Cardiac septum (tissue), 1 donor: ENCODE measurements around the gene COG4. TPM values are rescaled to one million over a fixed set of nuclear protein-coding genes. Genes with fewer than 3 reads are reported as not detected.

Experiments used
- DNase-seq: peaks from one replicate; pipeline ENCODE4 v3.0.0-alpha.2; 2020; ENCODE audit warnings: low spot score
- intact Hi-C: fragments of 100-400 bp; cut with DNase I; formaldehyde crosslinking; loops from one replicate; pipeline ENCODE4 v1.14.0; 2022
- total RNA-seq: library from RNA; stranded (reverse); fragmentation: NEBNext Ultra II Directional; extraction: Animal tissue kit (Norgen Biotek cat#: 25700); gene quantifications from one replicate; pipeline ENCODE4 v1.2.1, GENCODE V29; 2021
- donor health status: DM: no; HTN: no; CAD: no.

COG4 gene
- total RNA-seq, 1 donor from 2014 or later = 36.3 TPM

DNA sequence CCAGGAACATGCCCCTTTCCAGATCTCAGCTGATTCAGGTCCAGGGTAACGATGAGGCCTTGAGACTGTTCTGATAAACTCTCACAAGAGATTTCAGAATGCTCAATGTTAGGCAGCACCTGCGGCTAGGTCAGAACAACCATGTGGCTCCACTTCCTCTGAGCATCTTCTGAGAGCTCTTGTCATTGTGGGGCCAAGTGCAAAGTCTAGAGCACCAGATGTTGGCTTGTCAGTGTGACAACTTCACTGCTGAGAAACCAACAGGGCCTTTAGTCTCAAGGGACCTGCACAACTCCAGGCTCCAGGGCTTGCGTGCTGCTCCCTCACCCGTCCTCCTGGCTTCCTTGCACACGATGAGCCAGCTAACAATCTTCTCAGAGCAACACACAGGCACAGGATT is 39.9 kb downstream of the COG4 start:
- intact Hi-C loops = no loop called here
- no peak for DNase-seq

DNA sequence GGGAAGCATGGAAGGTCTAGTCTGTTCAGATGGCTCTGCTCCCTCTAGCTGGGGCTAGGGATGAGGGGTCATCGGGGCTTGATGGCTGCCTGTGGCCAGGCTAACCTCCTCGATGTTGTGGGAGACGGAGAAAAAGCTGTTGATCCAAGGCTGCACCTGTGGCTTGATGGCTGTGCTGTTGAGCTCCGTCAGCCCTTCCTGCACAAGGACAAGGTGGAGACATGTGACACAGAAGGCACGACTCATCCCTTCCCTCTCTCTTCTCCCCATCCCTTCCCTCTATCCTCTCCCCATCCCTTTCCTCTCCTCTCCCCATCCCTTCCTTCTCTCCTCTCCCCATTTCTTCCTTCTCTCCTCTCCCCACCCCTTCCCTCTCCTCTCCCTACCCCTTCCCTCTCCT is 40.7 kb downstream of the COG4 start:
- DNase-seq = no peak
- intact Hi-C loops = no loop called here

DNA sequence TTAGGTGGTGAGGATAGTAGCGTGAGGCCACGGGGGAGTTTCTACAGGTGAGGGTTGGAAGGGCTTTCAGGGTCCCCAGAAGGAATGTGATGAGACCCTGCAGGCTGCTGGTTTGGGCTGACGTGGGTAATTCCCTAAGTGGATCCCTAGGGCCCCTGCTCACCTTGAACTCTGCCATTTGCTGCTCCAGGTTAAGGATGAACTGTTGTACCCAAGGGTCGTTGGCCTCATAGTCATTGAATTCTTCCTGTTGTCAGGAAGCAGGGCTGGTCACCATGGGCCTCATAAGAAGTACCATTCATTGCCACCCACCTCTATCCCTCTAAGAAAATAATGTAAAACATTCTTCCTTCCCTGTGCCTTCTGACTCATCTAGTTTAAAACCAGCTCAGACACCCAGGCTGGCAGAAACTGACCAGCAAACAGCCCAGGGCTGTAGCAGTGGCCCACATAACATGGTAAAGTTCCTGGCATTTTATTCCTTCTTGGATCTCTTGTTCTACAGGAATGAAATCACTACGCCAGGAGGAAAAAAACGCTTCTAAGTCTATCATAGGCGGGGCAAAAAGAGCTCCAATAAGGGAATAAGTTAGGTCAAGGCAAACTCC is 41.3 kb downstream of the COG4 start:
- intact Hi-C loops = no loop called here

DNA sequence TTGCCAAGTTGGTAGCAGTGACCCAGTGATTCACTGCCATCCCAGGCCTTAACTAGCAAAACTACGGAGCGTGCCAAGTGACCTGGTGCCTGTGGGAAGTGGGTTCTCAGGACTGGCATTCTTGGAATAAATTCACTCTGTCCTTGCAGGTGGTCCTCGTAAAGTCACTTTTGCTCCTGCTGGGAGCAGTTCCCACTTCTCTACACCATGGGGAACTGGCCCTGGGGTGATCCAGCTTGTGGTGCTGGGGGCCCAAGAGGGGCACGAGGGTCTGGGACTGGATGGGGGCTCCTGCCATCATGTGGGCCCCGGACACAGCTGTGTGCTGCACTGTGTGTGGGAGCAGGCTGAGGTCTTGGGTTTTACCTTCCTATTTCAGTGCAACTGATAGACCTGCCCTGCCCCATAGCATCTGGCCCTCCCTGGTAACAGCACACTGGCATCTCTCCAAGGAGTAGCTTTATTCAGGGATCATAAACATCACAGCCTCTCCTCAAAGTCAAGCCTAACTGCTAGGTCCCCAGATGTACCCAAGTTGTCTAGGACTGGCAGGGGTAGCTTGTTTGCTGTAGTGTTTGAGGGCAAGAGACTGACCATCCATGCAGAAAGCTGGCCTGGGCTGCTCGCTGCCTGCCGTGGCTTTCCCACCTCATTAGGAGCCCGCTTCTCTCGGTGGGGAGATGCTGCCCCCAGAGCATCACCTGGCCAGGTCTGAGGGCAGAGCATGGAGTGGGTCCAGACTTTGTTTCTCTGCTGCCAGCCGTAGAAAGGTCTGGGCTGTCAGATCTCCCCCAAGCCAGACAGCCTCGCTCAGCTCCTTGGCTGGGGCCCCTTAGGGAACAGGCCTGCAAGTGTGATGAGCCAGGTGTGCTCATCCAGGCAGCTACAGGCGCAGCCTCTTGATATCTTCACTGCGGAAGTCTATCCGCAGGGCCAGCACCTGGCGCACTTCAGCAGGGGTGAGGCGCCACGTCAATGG is 42.9 kb downstream of the COG4 start:
- DNase-seq = no peak
- intact Hi-C loops = no loop called here

More for the DNA sequence above, 41.3 kb downstream of the COG4 start:
- DNase-seq = no peak

DNA sequence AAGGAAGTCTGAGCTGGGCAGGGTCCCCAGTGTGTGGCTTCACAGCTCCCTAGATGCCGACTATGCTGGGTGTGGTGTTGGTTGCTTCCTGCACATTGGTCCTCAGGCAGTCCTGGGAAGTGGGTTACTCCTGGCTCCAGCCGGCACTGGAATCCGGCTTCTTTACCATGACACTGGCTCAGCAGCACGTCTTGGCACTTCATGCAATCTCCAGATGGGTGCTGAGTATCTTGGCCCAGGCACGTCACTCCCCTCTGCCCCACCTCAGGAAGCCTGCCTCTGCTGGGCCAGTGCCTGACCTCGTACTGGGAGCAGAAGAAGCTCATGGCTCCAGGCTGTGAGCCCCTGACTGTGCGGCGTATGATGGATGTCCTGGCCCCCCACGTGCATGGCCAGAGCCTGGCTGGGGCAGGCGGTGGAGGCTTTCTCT is 44.4 kb downstream of the COG4 start:
- DNase-seq = no peak
- intact Hi-C loops = loop anchor here (5.0 kb wide), 1 partner anchor 102 kb away; no protein-coding TSS in a partner anchor

DNA sequence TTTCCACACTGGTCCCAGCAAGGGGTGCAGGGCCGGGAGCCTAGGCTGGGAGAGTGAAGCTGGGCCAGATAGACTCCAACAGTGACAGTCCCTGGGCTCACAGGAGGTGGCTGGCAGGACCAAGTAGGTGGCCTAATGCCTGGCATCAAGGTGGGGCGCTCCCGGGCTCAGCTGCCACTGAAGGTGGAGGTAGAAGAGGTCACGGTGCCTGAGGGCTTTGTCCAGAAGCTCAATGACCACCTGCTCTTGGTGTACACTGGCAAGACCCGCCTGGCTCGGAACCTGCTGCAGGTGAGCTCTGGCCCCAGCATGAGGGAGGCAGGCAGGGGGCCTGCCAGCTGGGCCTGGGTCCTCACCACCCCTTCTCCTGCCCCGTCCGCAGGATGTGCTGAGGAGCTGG is 45.2 kb downstream of the COG4 start:
- intact Hi-C loops = loop anchor here (5.0 kb wide), 1 partner anchor 101 kb away; no protein-coding TSS in a partner anchor
- DNase-seq = no peak

DNA sequence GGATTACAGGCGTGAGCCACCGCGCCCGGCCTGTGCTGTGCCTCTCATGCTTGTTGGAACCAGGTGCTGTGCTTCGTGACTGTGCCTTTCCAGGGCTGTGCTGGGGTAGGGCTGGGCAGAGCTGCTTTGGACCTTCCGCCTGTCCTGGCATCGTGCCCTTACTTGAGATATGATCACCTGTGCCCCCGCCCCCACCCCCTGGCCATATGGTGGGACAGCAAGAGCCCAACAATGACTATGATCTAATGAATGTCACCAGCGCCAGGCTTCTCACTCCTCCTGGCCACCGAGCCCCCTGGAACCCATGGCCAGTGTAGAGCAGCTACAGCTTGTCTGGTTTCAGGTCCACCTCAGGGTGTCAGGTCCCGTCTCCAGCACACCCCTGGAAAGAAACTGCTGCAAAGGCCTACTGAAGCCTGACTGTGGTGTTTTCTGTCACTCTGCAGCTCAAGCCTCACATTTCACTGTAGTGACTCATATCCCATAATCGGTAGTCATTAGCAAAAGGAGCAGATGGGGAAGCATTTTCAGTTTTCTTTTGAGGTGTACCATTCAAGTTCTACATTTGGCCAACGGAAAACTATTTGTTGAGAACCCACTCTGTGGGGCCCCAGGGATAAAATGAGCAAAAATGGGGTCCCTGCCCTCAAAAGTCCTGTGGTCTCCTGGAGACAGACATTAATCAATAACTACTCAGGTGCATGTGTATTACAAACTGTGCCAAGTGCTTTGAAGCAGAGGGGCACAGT is 46.9 kb downstream of the COG4 start:
- intact Hi-C loops = loop anchor here (5.0 kb wide), 1 partner anchor 99 kb away; no protein-coding TSS in a partner anchor
- no peak for DNase-seq

DNA sequence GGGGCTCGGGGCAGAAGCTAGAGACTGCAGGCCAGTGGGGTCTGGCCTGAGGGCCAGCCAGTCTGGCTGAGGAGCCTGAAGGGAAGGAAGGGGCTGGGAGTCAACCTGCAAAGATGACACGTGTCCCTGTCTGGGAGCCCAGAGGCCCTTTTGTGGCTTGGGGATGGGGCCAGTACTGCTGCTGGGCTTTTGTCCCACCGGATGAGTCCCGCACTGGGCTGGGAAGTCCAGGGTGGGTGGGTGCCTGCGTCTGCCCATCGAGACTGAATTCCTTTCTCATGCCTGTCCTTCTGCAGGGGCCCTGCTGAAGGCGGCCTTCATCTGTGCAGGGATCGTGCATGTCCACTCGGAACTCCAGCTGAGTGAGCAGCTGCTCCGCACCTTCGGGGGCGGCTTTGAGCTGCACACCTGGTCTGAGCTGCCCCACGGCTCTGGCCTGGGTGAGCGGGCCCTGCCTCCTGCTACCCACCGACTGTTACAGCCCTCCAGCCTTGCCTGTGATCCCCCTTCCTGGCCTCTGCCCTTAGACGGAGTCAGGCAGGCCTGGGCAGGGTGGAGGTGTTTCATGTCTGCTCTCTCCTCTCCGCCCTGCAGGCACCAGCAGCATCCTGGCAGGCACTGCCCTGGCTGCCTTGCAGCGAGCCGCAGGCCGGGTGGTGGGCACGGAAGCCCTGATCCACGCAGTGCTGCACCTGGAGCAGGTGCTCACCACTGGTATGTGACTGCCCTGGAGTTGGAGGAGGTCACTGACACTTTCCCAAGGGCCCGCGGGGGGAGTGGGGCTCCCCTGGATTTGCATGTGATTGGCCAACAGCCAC is 48.1 kb downstream of the COG4 start:
- DNase-seq = no peak
- intact Hi-C loops = loop anchor here (5.0 kb wide), 1 partner anchor 98 kb away; no protein-coding TSS in a partner anchor

DNA sequence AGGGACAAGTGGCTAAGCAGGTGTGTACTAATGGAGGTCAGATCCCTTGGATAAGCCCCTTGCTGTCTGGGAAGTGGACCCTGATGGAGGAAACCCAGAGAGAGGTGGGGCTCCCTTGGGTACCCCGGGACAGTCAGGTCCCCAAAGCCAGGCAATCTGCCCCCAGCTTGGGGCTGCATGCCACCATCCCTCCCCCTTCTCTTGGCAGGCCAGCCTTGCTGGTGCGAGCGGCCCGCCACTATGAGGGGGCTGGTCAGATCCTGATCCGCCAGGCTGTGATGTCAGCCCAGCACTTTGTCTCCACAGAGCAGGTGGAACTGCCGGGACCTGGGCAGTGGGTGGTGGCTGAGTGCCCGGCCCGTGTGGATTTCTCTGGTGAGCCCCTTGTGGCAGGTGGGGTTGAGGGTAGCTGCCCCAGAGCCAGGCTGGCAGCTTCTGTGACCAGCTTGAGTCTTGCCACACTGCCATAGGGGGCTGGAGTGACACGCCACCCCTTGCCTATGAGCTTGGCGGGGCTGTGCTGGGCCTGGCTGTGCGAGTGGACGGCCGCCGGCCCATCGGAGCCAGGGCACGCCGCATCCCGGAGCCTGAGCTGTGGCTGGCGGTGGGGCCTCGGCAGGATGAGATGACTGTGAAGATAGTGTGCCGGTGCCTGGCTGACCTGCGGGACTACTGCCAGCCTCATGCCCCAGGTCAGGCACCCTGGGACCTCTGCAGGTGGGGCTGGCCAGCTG is 48.9 kb downstream of the COG4 start:
- DNase-seq = no peak
- intact Hi-C loops = loop anchor here (5.0 kb wide), 2 partner anchors 82 to 97 kb away; no protein-coding TSS in a partner anchor

DNA sequence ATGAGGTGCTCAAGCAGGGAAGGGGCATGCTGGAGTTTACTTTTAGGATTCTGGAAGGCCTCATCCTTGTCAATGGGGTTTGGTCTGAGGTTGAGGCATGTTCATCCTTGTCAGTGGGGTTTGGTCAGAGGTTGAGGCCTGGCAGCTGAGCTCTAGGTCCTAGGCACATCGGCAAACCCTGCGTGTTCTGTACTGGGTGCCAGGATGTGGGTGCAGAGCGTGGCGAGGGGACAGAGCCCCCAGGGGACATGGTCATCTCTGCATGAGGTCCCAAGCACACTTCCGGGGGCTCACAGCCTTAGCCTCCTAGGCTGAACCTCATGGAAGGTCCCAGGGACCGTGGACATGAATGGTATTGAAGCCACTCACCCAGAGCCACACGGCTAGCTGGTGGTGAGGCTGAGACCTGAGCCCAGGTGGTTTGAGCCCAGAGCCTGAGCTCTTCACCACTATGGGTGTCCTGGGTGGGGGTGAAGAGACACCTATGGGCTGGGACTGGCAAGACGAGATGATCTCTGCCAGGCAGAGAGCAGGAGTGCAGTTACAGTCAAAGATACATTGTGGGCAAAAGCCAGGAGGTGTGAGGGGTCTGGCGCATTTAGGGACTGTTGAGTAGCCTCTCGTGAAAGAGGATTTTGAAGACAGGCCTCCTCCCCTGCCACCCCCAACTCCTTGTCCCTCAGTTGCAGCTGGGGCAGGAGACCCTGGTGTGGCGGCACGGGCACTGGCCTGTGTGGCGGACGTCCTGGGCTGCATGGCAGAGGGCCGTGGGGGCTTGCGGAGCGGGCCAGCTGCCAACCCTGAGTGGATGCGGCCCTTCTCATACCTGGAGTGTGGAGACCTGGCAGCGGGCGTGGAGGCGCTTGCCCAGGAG is 49.7 kb downstream of the COG4 start:
- DNase-seq = no peak
- intact Hi-C loops = loop anchor here (5.0 kb wide), 1 partner anchor 81 kb away; no protein-coding TSS in a partner anchor

DNA sequence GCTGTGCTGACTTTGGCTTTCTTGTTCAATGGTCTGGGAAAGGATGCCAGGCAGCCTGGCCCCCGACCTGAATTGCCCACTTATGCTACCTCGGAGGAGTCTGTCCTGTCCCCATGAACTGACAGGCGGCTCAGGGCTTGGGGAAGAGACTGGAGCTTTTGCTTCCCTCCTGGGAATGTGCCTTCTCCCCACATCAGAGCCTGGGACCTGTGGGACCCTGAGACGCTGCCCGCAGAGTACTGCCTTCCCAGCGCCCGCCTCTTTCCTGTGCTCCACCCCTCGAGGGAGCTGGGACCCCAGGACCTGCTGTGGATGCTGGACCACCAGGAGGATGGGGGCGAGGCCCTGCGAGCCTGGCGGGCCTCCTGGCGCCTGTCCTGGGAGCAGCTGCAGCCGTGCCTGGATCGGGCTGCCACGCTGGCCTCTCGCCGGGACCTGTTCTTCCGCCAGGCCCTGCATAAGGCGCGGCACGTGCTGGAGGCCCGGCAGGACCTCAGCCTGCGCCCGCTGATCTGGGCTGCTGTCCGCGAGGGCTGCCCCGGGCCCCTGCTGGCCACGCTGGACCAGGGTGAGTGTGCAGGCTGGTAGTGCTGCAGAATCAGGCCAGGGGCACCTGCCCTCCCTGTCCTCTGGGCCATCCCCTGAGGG is 50.4 kb downstream of the COG4 start:
- intact Hi-C loops = loop anchor here (5.0 kb wide), 1 partner anchor 81 kb away; no protein-coding TSS in a partner anchor
- DNase-seq = no peak

DNA sequence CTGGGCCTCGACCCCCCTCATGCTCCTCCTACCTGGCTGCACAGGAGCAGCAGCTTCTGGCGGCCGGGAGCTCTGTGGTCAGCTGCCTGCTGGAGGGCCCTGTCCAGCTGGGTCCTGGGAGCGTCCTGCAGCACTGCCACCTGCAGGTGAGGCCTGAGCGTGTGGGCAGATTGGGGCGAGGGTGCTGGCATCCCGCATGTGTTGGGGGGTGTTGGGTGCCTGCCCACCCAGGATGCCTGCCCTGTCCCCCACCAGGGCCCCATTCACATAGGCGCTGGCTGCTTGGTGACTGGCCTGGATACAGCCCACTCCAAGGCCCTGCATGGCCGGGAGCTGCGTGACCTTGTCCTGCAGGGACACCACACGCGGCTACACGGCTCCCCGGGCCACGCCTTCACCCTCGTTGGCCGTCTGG is 52.4 kb downstream of the COG4 start:
- intact Hi-C loops = loop anchor here (5.0 kb wide), 1 partner anchor 79 kb away; no protein-coding TSS in a partner anchor
- DNase-seq = no peak

DNA sequence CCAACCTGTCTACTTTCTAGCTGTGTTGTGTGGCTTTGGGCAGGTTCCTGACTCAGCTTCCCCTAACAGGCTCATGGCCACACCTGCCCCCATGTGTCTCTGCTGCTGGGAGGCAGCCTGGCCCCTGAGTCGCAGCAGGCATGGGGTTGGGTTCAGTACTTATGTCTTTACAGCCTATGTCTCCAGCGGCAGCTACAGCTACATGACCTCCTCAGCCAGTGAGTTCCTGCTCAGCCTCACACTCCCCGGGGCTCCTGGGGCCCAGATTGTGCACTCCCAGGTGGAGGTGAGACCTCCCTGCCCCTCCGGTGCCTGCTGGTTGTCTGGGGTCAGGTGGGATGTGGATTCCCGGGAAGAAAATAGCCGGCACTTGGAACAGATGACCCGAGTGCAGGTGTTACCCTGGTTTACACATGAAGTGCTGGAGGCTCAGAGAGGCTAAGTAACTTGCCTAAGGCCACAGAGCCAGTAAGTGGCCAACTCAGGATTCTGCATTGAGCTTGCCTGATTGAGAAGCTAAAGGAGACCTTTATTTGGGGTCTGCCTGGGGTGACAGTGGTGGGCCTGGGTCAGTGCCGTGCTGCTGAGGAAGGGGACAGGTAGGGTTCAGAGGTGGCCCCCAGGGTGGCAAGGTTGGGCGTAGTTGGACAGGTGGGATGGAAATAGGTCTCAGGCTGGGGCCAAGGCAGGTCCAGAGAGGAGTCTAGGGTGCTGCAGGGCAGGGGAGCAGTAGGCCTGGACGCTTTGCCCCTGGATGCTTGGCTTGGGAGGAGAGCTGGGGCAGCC is 53.0 kb downstream of the COG4 start:
- DNase-seq = no peak
- intact Hi-C loops = loop anchor here (5.0 kb wide), 1 partner anchor 78 kb away; no protein-coding TSS in a partner anchor

DNA sequence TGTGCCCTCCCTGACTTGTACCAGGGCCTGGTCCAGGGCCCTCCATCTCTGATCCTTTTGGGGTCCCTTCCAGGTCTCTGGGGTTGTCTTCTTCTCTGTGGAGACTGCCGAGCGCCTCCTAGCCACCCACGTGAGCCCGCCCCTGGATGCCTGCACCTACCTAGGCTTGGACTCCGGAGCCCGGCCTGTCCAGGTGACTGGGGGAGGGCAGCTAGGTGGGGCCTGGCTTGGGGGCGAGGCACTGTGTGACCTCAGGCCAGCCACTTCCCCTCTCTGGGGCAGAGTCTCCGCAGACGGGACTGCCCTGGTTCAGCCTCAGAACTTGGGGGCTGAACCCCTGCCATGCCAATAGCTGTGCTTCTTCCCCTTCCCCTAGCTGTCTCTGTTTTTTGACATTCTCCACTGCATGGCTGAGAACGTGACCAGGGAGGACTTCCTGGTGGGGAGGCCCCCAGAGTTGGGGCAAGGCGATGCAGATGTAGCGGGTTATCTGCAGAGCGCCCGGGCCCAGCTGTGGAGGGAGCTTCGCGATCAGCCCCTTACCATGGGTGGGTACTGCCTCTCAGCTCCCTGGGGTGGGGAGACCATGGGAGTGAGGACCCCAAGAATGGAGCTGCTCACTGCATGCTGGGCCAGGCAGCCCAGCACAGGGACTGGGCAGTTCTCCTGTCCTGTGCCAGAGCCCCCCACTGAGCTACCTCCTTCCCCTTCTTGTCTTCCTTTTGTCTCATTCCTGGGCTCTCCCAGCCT is 54.4 kb downstream of the COG4 start:
- intact Hi-C loops = no loop called here
- DNase-seq = no peak

DNA sequence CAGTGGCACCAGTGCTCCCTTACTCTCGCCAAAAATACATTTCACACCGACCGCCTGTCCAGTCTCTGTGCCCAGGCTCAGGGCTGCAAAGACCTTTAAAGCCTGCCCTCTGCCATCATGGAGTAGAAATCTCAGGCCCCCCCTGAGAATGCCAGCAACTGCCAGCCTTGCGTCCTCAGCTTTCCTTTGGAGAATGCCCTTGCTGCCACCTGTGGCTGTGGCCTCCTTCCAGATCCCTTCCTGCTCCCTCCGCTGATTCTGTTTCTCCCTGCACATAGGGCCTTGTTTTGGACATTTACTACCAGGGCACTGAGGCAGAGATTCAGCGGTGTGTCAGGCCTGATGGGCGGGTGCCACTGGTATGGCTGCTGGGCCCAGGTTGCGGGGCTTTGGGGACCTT is 55.7 kb downstream of the COG4 start:
- no peak for DNase-seq
- intact Hi-C loops = no loop called here
